GM19397 (cell line): ENCODE measurements around the gene KCNJ10.
"Not testable (repeated sequence)": the region's sequence is repeated elsewhere in the genome, so short reads cannot be mapped to it uniquely, and the experiment has no call there.

Source experiments
- ATAC-seq: cut with Tn5 transposase; IDR thresholded peaks from one replicate; pipeline ENCODE4 v1.9.1; 2021; ENCODE audit warnings: mild to moderate bottlenecking, moderate library complexity; ENCODE audit not compliant: unreplicated experiment

The KCNJ10 gene

GRCh38 chr1:160062230-160062532 lies 7.8 kb downstream of the KCNJ10 start:
- ATAC-seq: no peak

- ATAC-seq: no peak
Observed at GRCh38 chr1:160061369-160062229, 8.4 kb downstream of the KCNJ10 start.

DNA sequence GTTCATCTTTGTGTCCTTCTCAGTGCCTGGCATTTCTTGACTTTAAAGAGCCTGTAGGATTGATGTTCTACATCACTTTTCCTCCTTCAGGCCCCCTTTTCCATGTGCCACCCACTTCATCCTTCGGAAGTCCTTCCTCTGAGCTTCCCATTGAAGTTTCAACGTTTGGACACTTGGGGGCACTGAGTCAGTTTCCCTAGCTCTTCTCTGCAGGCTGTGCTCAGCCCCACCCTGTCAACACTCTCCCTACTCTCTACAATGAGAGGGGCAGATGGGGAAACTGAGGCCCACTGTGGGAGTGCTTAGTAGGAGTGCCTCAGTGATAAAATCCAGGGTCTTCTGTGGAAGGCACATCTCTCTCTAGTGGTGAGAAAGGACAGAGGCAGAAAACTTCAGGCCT lies 11.9 kb downstream of the KCNJ10 start:
- ATAC-seq: no peak

DNA sequence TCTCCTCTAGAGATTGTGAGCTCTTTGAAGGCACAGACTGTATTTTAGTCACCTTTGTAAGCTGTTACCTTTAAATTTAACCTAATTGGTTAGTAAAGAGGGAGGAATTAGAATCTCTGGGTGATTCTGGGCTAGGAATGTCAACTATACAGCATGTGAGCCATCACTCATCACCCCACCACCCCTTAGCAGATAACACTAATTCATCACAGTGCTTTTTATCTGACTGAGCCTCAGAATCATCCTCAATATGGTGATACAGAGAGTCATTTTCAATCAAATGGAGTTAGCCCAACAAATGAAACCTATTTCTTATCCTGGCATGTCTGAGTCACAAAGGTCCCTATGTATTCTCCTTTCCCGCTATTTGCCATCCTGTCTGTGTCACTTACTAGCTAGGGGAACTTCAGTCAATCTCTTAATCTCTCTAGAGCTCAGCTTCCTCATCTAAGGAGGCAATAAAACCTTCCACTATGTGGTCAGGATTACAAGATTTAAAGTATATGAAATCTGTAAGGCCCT lies 13.3 kb downstream of the KCNJ10 start:
- ATAC-seq: no peak

DNA sequence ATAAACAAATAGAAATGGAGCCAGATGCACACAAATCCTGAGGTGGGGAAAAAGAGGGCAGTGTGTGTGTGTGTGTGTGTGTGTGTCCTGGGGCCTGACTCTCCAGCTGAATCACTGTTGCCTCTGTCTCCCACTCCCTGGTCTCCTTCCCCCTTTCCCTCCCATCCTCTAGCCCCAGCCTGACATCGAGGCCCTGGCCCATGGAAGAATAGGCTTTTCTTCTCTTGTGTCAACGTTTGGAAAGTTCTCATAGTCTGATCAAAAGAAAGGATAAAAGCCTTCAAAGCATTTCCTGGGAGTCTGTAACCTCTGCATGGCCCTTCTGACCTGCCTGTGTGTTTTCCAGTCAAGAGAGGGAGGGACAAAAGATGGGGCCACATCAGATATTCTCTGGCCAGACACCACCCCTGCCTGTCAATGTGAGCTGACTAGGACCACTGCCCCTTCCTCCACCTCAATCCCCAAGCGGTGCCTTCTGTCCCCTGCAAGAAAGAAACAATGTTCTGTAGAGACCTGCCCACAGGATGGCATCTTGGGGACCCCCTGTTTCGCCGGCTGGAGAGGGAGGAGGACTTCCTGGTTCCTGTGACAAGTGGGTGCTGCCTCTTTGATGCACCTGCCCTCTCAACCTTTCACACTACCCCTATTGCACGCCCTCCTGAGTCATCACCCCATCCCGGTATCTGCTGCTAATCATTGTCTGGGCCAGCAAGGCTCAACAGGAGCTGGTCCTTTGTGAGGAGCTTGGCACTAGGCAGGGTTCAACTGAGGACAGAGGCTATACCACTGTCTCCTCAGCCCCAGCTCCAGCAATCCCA lies 16.2 kb downstream of the KCNJ10 start:
- no peak for ATAC-seq

GRCh38 chr1:160052936-160053335 lies 17.0 kb downstream of the KCNJ10 start:
- ATAC-seq: no peak

DNA sequence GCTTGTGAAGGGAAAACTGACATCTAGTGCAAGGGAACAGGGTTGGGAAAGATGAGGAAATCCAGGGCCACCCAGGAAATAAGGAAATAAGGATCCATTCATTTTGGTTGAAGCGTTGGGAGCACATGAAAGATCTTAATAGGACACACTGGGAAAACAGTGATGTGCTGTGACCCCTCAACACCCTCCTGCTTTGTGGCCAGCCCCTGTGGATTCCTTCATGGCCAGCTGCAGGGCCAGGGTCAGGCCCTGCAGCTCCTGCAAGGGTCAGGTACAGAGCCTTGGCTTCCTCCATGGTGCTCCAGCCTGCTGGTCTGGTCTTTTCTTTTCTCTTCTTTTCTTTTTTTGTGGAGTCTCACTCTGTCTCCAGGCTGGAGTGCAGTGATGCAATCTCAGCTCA lies 19.3 kb downstream of the KCNJ10 start:
- no peak for ATAC-seq

- not testable (repeated sequence) for ATAC-seq
Observed at GRCh38 chr1:160050182-160050581, 19.8 kb downstream of the KCNJ10 start.

DNA sequence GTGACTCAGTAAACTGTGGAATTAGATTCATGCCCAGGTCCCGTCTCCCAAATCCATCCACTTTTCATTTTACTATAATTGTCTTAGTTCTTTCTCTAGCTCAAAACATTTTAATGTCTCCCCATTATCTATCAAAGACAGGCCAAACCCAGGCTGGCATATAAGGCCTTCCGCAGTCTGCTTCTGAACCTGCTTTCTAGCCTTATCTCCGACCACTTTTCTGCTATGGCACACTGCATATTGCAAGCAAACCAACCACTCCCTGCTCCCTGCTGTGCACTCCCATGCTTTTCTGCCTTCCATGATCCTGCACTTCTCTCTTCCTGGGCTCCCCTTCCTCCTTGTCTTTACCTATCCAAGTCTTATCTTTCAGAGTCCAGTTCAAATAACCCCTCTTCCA lies 20.9 kb downstream of the KCNJ10 start:
- ATAC-seq: no peak

GRCh38 chr1:160048335-160048734 lies 21.6 kb downstream of the KCNJ10 start:
- ATAC-seq: no peak

- no peak for ATAC-seq
Observed at GRCh38 chr1:160047111-160047991, 22.6 kb downstream of the KCNJ10 start.

DNA sequence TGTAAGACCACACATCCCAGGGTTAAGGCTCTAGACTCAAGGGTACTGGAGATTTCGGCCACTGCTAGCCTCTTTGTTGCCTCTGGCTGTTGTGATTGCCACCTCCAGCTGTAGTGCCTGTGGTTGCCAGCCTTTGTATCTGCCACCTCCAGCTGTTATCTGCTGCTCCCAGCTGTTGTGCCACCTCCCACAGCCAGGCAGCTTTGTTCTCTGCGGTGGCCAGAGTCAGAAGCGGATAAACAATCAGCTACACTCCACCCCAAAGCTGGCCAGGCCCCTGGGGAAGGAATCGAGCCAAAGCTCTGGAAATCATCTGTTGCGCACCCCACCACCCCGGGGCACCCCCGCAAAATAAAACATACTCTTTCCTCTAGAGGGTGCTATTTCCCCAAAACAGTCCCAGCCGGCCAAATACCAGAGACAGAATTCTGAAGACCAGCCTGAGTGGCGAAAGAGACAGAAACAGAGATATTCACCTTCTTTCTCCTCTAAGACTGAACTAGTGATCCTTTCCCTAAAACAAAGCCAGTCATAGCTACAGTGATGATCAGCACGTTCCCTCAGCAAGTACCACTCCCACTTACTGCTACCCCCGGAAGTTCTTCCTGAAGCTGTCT lies 23.4 kb downstream of the KCNJ10 start:
- no peak for ATAC-seq

DNA sequence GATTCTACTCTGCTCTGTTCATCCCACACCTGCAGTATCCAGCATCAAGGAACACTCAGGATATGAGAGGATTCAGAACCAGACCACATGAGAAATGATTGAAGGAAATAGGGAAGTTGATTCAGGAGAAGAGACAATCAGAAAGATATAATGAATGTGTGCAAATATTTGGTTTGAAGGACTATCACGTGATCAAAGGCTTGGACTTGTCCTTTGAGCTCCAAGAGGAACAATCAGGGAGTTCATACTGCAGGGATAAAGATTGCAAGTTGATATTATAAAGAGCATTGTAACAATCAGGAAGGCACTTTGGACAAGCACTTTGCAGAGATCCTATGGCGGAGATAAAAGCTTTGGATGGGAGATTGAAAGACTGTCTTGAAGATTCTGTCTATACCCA lies 24.3 kb downstream of the KCNJ10 start:
- no peak for ATAC-seq

DNA sequence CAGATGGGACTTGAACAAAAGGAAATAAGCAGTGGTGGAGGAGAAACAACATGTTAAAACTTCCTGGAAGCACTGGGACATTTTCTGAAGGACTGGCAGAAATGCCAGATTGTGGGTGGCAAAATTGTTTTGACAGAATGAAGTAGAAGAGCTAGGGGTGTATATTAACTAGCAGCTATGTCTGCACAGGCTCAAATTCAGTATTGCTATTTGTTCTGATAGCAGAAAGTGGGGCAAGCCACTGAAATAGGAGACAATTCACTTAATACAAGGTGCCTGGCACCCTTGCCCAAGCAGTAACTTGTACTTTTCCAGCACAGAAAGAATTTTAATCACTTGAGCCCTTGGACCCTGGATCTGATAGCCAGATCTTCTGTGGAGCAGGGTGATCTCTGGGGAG lies 26.4 kb downstream of the KCNJ10 start:
- ATAC-seq: no peak

DNA sequence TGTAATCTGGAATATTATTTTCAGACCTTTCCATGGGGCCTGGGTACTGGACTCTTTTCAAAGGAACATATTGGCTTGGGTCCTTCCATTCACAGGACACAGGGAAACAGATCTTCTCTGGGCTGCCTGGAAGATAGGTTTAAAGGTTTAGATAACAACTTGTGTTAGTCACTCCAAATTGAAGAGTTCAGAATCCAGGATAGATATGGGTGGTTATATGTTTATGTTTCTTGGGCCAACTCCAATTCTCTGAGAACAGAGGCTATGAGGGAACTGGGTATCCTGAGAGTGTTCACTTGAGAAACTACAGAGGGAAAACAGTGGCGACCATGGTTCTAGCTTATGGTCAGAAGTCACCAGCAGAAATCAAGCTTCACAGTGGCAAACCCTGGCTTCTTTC lies 29.5 kb downstream of the KCNJ10 start:
- no peak for ATAC-seq

DNA sequence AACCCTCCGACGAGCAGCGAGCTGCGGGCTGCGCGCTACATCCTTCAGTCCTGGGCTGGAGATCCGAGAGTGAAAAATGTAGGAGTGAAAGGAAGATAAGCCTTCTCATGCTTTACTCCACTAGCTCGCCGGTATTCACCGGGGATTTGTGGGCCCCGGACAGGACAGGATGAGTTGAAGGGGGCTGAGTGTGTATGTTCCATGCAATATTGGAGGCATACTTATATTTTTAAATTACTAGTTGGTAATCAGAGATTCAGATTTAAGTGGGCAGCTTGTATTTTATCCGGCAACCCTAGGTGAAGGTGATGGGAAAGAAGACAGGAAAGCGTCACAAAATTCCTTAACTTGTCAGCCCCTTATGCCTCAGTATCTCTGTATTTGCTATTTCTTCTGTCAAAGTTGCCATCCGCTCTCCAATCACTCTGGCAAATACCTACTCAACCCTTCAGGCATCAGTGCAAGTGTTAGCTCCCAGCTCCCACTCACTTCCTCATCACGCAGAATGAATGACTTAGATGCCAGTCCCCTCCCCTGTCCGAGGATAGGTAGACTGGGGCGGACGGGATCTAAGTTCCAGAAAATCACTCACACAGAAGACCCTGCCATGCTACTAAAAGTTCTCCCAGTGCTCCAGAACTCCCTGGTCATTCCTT lies 37.7 kb downstream of the KCNJ10 start:
- no peak for ATAC-seq

- ATAC-seq: peak; percentile 94
Observed at GRCh38 chr1:160031365-160032164, 38.4 kb downstream of the KCNJ10 start, which contains the start of gene PIGM. Gene PIGM (minus strand): TSS chr1:160031990. CDS start chr1:160031739, 251 bp downstream.

GRCh38 chr1:160030657-160031364 lies 39.1 kb downstream of the KCNJ10 start:
- ATAC-seq: no peak

- ATAC-seq: no peak
Observed at GRCh38 chr1:160028426-160028825, 41.5 kb downstream of the KCNJ10 start.
